Hematopoietic multipotent progenitor cell treated with erythropoietin and hydrocortisone succinate and interleukin-3 and kit ligand, for 17 days (in vitro differentiated cells): ENCODE results near the gene VGLL4.

ENCODE experiments used
- DNase-seq: peaks from one replicate; pipeline ENCODE4 v3.0.0-alpha.2; 2015; ENCODE audit warnings: low spot score

Gene VGLL4

DNA sequence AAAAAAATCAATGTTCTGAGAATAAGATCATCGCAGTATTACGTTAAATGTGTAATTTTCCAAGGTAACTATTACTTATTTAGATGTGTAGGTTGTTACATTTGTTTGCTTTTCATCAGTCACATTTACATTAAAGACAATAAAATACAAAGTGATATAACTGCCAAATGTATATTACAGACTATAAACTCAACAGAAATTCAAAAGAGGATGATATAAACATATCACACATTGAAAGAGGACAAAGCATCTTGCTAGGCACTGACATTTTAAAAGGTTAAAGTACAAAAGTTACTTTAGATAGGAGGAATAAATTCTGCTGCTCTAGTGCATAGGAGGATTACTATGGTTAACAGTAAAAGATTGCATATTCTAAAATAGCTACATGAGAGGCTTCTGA is 16.1 kb downstream of the VGLL4 start:
- DNase-seq = no peak

GRCh38 chr3:11626084-11626463 is 17.6 kb downstream of the VGLL4 start:
- no peak for DNase-seq

- DNase-seq = no peak
These were observed 18.2 kb downstream of the VGLL4 start for GRCh38 chr3:11625376-11626083.

- no peak for DNase-seq
These were observed 18.9 kb downstream of the VGLL4 start for GRCh38 chr3:11624704-11625375.

- no peak for DNase-seq
These were observed 19.6 kb downstream of the VGLL4 start for GRCh38 chr3:11624161-11624560.

- no peak for DNase-seq
These were observed 20.8 kb downstream of the VGLL4 start for GRCh38 chr3:11622586-11623550.

GRCh38 chr3:11621077-11621476 is 22.6 kb downstream of the VGLL4 start:
- DNase-seq = no peak

- no peak for DNase-seq
These were observed 23.6 kb downstream of the VGLL4 start for GRCh38 chr3:11619946-11620652.

DNA sequence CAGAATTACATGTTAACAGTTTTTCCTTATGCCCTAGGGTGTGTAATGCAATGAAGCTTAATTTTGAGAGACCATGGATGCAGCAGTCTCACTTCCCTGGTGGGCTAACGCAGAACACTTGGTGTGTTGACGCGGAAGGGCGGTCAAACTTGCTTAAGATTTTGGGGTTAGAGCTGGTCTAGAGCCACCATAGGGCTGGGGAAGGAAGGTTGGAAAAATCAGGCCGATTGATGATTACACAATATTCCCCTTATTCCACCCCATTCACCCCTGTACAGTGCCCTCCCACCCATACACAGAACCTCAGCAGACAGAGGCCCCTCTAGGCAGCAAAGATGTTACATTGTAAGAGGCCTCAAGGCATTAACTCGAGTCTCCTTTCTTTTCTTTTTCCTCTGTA is 24.3 kb downstream of the VGLL4 start:
- DNase-seq = no peak

DNA sequence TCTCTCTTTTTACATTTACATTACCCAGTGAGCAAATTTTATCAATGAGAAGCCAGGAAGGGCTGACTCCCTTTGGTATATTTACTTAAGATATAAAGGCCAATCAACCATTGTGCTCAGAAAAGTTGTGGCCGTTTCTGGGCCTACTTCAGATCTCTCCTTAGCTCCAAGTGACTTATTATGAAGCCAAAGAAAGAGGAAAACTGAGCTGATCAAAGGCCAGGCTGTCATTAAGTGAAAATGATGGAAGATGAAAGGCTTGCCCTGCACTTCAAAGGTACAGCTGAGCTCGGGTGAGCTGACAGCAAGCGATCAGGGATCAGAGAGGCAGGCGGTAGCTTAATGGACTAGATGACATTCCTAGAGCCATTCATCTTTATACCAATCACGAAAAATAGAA is 24.8 kb downstream of the VGLL4 start:
- DNase-seq = no peak

DNA sequence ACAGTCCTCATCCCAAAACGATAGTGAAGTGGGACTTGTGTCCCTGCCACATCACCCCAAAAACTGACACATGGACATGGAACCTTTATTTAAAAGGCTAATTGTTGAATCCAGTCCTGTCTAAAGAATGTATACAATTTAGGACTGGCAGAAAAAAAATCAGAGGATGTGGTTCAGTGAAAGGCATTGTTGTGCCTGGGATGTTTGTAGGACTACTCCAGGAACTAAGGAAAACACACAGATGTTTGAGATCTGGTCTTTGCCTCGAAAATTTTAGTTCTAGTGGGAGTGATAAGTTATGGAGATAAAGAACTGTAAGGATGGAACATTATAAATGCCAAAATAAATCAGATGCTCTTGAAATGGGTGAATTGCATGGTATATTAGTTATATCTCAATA is 27.2 kb downstream of the VGLL4 start:
- DNase-seq = no peak

- no peak for DNase-seq
These were observed 29.7 kb downstream of the VGLL4 start for GRCh38 chr3:11613851-11614487.

DNA sequence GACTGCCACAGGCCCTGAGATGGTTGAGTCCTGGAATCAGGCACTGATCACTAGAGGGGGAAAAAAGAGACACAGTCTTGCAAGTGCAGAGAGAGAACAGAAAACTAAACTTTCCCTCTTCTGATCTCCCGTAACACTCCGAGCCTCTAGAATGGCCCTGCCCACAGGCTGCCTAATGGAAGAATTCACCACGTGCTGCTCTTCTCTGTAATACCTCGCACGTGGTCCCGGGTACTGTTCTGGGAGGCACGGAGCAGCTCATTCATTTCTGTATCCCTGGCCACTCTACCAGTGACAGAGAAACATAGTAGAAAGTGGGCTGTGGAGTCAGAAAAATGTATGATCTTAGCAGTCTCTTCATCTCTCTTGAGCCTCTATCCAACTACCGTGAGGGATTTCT is 30.4 kb downstream of the VGLL4 start:
- no peak for DNase-seq

DNA sequence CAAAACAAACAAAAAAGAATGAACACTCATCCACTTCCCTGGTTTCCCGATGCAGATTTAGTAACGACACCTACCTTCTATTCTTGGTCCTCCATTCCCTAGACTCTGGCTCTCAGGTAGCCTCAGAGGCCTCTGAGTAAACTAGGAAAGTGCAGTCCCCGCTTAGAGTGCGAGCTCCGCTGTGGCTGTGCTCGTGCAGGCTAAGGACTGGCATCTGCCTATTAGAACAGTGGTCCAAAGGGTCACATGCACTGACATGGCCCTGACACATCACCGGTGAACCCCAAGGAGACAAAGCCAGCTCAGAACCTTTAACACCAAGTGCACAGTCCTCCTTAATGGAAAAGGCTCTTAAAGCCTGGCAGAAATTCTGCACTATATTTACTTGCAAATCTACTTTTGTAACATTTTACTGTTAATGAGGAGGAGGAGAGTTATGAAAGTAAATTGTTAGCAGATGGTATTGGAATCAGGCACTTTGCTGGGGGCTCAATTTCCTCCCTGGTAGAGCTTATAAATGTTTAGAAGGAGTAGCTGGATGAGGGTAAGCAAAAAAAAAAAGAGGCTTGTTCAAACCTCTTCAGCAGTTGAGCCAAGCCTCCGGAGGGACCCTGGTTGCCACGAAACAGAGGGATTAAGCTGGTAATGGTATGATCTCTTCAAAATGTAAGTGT is 31.1 kb downstream of the VGLL4 start:
- no peak for DNase-seq

- no peak for DNase-seq
These were observed 32.3 kb downstream of the VGLL4 start for GRCh38 chr3:11611341-11611799.

GRCh38 chr3:11610700-11611275 is 32.9 kb downstream of the VGLL4 start:
- DNase-seq = no peak

DNA sequence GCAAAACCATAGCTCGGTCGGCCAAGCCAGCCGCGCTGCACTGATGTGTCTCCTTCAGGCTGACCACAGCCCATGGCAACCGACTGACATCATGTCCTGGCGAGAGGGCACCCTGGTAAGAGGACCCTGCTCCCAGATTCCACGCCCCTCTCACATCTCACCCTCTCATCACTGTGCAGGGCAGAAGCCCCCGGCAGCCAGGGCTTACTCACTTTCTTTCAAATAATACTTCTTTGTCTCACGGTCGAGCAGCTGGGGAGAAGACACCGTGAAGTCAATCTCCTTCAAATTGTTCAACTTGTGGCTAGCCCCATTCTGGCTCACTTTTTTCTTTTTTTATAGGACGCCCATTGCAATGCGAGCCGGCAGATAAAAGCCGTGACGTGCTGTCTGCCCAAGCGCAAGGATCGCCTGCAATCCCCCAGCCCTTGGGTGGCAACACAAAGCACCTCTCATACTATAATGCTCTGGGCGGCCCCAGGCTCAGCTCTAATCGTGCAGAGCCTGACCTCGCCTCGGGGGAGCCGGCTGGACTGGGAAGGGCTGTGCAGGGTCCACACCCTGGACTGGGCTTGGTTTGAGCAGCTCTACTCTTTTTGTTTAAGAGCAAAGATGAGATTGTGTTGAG is 33.6 kb downstream of the VGLL4 start:
- no peak for DNase-seq

DNA sequence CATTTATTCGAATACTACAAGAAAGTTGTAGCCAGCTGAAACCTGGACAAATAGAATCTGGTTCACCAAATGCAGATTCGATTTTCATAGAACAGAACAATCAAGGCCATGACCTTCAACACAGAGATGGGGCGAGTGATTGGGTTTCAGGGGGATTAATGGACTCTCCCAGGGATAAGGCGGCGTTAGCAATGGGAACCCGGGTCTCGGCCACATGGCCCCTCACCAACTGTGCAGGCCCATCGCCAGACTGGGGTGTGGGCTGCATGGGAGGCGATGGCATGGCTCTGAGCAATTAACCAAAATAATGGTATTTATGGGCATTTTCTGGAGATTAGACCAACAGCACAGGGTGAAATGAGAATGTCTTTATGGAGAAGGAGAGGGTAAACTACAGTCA is 34.2 kb downstream of the VGLL4 start:
- no peak for DNase-seq

GRCh38 chr3:11607816-11608215 is 35.9 kb downstream of the VGLL4 start:
- no peak for DNase-seq

- no peak for DNase-seq
These were observed 36.8 kb downstream of the VGLL4 start for GRCh38 chr3:11606865-11607440.
